ENCODE results near the gene C1QTNF8.

- TF ChIP-seq EZH2phosphoT487 (IDR thresholded peaks at IDR 0.05; ENCODE audit: insufficient read depth, low read depth) (no peak), EZH2 (IDR thresholded peaks at IDR 0.05; ENCODE audit: insufficient read depth, poor library complexity, severe bottlenecking) (no peak)
These were observed 7.6 kb upstream of the C1QTNF8 start for GRCh38 chr16:1103636-1103980.

Data from GM23248 (cell line).